OCI-M2 (cell line): Measurements from ENCODE around the gene SYNPO2.
A peak's percentile ranks its signal among the peaks of the same experiment; 100 is the strongest.
"Not testable (repeated sequence)": the region's sequence is repeated elsewhere in the genome, so short reads cannot be mapped to it uniquely, and the experiment has no call there.

ENCODE experiments used
- DNase-seq: peaks from one replicate; lab custom pipeline; 2025; ENCODE audit not compliant: unreplicated experiment; lab: John Stamatoyannopoulos, UW

The SYNPO2 gene

GRCh38 chr4:118878507-118878906 is 10.1 kb upstream of the SYNPO2 start:
- DNase-seq = not testable (repeated sequence)

- no peak for DNase-seq
These were observed 9.2 kb upstream of the SYNPO2 start for GRCh38 chr4:118879409-118879808.

DNA sequence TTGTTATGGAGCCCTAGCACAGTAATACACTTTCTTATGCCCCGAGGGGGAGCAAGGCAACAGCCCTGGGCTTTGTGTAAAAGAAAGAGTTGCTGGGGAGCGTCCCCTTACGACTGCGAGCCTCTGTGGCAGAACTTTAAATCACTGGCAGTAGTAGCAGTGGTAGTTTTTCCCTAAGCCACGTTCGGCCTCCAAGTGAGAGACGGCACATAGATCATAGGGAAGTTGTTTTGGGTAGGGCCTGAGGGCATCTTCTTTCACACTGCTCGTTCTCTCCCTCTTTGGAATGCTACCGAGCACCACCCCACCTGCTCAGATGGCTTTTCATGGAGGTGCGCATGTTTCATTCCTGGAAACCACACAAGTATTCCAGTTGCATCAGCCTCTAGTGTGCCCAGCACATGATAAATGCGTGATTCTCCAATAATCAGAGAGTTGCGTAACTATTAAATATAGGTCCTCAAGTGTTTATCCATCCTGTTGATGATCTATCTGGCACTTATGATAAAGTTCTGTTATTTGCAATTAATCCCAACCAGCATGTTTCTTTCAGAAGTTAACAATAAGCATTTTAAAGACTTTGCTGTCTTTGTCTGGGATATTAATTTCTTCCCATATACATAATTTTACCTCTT is 7.0 kb upstream of the SYNPO2 start:
- no peak for DNase-seq

DNA sequence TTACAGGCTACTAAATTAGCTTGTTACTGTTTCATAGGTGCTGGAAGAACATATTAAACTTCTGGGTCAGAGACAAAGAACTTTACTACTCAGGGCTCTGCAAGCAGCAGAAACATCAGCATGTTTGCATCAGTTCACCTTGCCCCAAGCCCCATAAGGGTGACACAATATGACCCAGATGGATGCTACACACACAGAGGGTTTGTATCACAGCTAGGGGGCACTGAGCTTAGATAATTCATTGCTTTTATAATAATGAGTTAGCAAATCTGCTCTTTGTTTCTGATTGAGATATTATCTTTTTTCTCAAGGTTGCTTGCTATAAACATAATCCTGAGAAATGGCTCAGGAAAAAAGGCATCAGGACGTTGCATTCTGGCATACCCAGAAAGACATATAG is 4.8 kb upstream of the SYNPO2 start:
- DNase-seq = no peak

GRCh38 chr4:118884716-118885115 is 3.9 kb upstream of the SYNPO2 start:
- DNase-seq = no peak

DNA sequence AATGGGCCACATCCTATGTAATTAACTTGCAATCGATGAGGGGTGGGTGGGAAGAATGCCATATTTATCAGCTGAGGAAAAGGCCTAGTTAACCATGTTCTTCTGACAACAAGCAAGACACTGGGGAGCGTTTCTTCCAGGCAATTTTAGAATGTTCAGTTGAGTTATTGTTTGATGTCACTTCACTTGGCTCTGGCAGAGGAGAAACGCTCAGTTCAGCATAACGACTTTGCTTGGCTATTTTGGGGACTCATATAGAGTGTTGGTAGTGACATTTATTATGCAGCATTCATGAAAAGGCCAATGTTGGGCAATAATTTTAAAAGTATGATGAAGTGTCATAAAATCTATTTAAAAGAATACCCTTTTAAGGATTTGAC is 648 bp downstream of the SYNPO2 start:
- DNase-seq = no peak

- no peak for DNase-seq
These were observed 5.4 kb downstream of the SYNPO2 start for GRCh38 chr4:118894034-118894433.

DNA sequence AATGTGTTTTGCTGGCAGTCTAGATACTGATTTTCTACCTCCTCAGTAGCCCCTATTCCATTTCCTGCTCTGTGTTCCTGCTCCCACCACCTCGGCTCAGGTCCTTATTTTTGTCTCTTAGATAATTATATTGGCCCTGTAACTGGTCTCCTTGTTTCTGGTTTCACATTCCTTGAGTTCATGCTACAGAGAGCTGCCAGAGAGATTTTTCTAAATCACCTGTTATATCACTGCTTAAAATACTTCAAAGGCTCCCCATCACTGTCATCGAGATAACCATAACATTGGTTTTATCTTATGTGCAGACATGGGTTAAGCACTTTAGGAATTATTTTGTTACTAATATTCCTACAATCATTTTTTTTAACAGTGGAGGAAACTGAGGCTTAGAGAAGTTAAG is 9.6 kb downstream of the SYNPO2 start:
- DNase-seq = no peak

GRCh38 chr4:118898684-118899138 is 10.1 kb downstream of the SYNPO2 start:
- DNase-seq = no peak

DNA sequence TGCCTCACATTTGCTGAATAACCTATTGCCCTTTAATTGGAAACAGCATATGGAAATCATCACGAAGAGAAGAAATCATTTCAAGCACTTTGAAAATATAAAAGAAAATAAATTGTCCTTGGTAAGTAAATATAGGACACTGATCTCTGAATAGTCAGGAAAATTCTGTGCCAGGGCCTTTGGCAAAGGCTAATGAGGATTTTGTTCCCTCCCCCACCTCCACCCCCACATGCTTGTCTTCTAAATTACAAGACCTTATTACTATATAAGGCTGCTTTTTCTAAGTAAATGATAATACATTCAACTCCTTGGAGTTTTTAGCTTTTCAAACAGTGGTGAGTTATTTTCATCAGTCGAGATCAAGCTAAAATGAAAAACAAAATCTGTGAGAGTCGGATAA is 15.8 kb downstream of the SYNPO2 start:
- no peak for DNase-seq

- DNase-seq = peak; percentile 8
These were observed 16.3 kb downstream of the SYNPO2 start for GRCh38 chr4:118904935-118905334.

DNA sequence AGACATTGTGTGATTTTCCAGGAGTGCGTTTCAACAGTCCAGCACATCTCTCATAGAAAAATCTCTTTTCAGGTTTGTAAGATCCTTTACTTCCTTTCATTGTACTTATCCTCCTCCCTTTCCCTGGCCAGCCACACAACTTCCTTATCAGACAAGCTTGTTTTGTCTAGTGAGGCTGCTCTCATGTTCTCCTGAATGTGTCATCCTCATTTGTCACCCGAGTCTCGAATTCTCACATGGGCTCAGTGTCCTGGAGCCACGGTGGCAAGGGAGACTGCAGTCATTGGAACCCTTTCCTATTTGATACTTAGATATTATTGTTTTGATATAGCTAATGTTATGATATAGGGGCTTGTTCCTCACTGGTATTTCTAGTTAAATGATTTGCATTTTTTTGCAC is 16.9 kb downstream of the SYNPO2 start:
- peak; percentile 15 for DNase-seq

DNA sequence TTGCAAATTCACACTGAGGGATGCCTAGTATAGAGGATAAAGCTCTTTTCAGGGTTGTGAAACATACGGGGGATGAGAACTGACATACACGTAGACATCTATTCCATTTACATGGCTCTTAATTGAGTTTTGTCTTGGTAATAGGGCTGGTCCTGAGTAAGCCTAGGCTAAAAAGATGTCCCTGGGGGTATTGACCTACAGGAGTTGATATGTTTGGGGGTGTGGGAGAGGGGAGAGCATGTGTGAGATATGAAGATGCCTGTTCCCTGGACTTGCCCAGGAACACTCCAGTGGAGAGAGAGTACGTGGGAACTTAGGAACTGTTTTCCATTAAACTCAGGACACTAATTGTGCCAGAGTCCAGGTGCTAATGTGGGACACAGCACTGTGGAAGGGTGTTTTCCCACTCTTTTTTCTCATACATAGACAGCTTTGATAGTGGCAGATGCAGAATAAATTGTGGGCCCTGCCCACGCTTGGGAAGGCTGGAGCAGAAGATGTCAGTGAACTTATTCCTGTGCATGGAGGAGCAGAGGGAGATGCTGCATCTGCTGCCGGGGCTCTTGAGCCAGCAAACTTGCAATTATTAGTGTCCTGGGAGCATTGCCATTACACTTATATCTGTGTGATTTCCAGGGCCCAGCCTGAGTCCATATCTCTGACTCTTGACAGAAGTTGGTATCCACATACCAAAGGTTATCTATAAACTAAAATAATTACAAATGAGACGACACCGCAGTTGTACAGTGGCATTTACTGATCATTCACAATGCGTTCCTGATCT is 20.7 kb downstream of the SYNPO2 start:
- DNase-seq = no peak

GRCh38 chr4:118910221-118910620 is 21.6 kb downstream of the SYNPO2 start:
- no peak for DNase-seq

DNA sequence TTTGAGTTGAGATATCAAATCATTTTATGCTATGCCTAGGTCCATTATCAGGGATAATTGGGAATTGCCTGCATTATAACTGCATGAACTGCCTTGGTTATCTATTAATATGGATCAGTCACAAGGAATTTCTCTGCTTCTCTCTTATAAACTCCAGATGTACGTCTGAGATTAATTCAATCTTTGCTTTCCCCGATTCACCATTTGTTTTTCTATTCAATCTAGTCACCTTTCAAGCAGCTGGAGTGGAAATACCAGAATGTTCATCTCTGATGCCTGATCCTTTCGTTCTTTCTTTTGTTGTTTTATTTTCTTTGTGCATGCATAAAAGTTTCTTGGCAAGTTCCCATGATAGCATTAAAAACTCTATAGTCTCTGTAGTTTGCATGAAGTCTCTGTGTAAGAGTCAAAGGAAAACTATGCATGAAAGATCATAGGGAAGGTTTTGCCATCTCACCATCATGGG is 22.6 kb downstream of the SYNPO2 start:
- no peak for DNase-seq

DNA sequence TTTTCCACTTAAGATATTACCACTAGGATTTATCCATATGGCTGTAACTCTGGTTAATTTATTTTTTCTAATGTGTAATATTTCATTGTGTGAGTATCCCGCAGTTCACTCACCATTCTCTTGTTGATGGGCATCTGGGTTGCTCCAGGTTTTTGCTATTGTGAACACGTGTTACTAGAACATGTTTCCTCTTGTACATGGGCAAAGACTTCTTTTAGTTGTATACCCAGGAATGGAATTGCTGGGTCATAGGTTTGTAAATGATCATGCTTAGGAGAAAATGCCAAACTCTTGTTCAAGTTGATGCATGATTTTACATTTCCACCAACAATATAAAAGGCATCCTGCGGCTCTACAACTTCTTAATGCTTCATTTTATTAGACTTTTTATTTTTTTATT is 26.8 kb downstream of the SYNPO2 start:
- DNase-seq = no peak

GRCh38 chr4:118916691-118917289 is 28.1 kb downstream of the SYNPO2 start:
- DNase-seq = no peak

- no peak for DNase-seq
These were observed 28.9 kb downstream of the SYNPO2 start for GRCh38 chr4:118917582-118917981.

- DNase-seq = no peak
These were observed 29.7 kb downstream of the SYNPO2 start for GRCh38 chr4:118918388-118918787.

- DNase-seq = no peak
These were observed 31.6 kb downstream of the SYNPO2 start for GRCh38 chr4:118920247-118920646.

- no peak for DNase-seq
These were observed 33.1 kb downstream of the SYNPO2 start for GRCh38 chr4:118921786-118922185.

DNA sequence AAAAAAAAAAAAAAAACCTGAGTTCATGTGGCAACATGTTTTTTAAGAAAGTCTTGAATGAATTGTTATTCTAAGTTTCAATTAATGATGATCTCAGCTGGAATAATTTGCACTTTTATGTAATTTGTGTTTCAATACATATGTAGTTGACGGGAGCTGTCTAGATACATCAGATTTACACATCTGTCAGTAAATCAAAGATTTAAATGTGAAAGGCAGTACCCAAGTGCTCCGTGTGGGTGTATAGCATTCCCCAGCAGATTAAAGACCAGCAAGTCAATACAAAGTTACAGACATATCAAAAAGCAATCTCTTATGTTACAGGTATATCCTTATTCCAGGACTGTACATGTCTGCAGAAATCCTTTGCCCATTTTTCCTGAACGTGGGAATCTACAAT is 35.2 kb downstream of the SYNPO2 start:
- no peak for DNase-seq
